Nephron progenitor cell (in vitro differentiated cells): ENCODE data around the gene CEP131.

Source experiments
- DNase-seq: peaks from one replicate; pipeline ENCODE4 v3.0.0; 2021
- H3K27ac Mint-ChIP-seq: 2 replicates; pipeline ENCODE4 v1.8.0; 2021; ENCODE audit warnings: mild to moderate bottlenecking, moderate library complexity, mixed read lengths
- H3K27me3 Mint-ChIP-seq: 2 replicates; pipeline ENCODE4 v1.8.0; 2021; ENCODE audit warnings: mild to moderate bottlenecking, low read depth, mixed read lengths; ENCODE audit not compliant: poor library complexity
- H3K36me3 Mint-ChIP-seq: 2 replicates; pipeline ENCODE4 v1.8.0; 2021; ENCODE audit warnings: low read depth, mixed read lengths
- H3K4me1 Mint-ChIP-seq: 2 replicates; pipeline ENCODE4 v1.8.0; 2021; ENCODE audit warnings: mixed read lengths
- H3K4me3 Mint-ChIP-seq: 2 replicates; pipeline ENCODE4 v1.8.0; 2021; ENCODE audit warnings: mild to moderate bottlenecking, moderate library complexity, mixed read lengths
- H3K9me3 Mint-ChIP-seq: 2 replicates; pipeline ENCODE4 v1.8.0; 2021; ENCODE audit warnings: mild to moderate bottlenecking, moderate library complexity, mixed read lengths
- TF ChIP-seq, protein P1 (sequence below): fragments of 200-600 bp; sonication (generic); IDR thresholded peaks from 2 replicates; pipeline ENCODE4 v1.5.0; 2021; ENCODE audit warnings: antibody characterized with exemption

Gene CEP131

DNA sequence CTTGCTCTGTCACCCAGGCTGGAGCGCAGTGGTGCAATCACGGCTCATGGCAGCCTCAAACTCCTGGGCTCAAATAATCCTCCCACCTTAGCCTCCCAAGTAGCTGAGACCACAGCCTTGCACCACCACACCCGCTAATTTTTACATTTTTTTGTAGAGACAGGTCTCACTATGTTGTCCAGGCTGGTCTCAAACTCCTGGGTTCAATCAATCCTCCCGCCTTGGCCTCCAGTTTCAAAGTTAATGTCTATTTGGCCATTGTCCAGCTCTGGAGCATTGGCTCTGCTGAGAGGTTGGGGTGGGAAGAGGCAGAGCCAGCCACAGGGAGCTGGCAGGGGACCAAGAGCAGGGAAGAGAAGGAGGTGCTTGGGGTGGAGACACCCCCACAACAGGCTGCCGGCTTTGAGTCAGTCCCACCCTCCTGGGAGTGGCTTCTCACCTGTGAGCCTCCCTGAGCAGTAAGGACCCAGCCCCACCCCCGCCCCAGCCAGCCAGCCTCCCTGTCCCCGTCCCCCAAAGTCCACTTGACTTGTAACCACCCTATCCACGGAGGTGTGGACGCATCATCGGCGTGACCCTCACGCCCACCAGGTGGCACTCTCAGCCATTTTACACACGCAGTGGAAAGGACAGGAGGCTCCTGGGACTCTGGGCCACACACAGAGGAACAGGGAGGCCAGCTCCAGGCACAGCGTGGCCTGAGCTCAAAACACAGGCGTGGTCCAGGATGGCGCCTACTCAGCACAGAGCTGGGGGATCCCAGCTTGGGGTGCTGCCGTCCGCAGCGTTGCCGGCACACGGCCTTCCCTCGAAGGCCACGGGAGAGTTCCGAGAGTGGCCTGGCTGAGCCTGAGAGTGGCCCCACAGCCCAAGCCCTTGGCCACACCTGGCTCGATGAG lies 80.2 kb downstream of the CEP131 start:
- H3K4me1 Mint-ChIP-seq: peaks cover 6% of the 10 kb centered on the region
- H3K4me3 Mint-ChIP-seq: no peak overlapping the region

GRCh38 chr17:81140695-81141094 lies 82.1 kb downstream of the CEP131 start:
- Mint-ChIP-seq H3K9me3 (no peaks in the 10 kb centered on the region), H3K27ac (no peak overlapping the region), H3K4me1 (peaks cover 6% of the 10 kb centered on the region), H3K4me3 (no peak overlapping the region), H3K36me3 (no peaks in the 10 kb centered on the region), H3K27me3 (peaks cover 20% of the 10 kb centered on the region)
- TF ChIP-seq, protein P1, sequence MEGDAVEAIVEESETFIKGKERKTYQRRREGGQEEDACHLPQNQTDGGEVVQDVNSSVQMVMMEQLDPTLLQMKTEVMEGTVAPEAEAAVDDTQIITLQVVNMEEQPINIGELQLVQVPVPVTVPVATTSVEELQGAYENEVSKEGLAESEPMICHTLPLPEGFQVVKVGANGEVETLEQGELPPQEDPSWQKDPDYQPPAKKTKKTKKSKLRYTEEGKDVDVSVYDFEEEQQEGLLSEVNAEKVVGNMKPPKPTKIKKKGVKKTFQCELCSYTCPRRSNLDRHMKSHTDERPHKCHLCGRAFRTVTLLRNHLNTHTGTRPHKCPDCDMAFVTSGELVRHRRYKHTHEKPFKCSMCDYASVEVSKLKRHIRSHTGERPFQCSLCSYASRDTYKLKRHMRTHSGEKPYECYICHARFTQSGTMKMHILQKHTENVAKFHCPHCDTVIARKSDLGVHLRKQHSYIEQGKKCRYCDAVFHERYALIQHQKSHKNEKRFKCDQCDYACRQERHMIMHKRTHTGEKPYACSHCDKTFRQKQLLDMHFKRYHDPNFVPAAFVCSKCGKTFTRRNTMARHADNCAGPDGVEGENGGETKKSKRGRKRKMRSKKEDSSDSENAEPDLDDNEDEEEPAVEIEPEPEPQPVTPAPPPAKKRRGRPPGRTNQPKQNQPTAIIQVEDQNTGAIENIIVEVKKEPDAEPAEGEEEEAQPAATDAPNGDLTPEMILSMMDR: no peak
- no peak for DNase-seq

More for the DNA sequence above, 80.2 kb downstream of the CEP131 start:
- H3K27me3 Mint-ChIP-seq: peaks cover 20% of the 10 kb centered on the region
- peak; percentile 84 for DNase-seq
- TF ChIP-seq, protein P1: peak; percentile 56
- H3K9me3 Mint-ChIP-seq: no peaks in the 10 kb centered on the region
- H3K36me3 Mint-ChIP-seq: no peaks in the 10 kb centered on the region
- H3K27ac Mint-ChIP-seq: no peak overlapping the region

DNA sequence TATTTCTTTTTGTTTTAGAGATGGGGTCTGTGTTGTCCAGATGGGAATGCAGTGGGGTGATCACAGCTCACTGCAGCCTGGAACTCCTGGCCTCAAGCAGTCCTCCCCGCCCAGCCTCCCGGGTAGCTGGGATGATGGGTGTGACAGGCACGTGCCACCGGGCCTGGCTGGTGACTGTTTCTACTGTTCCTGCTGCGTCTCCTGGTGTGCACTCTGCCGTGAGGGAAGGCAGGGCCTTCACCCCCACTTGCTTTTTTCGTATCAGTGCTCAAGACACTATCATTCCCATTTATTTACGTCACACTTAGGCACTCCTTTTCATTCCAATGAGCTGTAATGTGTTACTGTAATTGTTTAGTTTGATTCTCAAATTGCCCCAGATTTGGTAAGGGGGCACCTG lies 82.7 kb downstream of the CEP131 start:
- H3K36me3 Mint-ChIP-seq: no peaks in the 10 kb centered on the region
- DNase-seq: no peak
- no peak overlapping the region for H3K4me3 Mint-ChIP-seq
- peaks cover 6% of the 10 kb centered on the region for H3K4me1 Mint-ChIP-seq
- peaks cover 20% of the 10 kb centered on the region for H3K27me3 Mint-ChIP-seq
- TF ChIP-seq, protein P1: no peak
- H3K9me3 Mint-ChIP-seq: no peaks in the 10 kb centered on the region
- H3K27ac Mint-ChIP-seq: no peak overlapping the region
